Measurements from ENCODE around the gene PQBP1.
"Not testable (repeated sequence)": the region's sequence is repeated elsewhere in the genome, so short reads cannot be mapped to it uniquely, and the experiment has no call there.

PQBP1 gene

GRCh38 chrX:48864210-48864609, 33.5 kb upstream of the PQBP1 start:
- H3K9me3 ChIP-seq, result no peaks in the 10 kb centered on the region
- peaks cover 0 to 5% of the 10 kb centered on the region in 2 experiments for H3K4me1 ChIP-seq (ENCODE audit: control insufficient read depth in 1 of 2, insufficient read depth in 1 of 2, low read depth in 1 of 2, low read length in 1 of 2)
- no peak overlapping the region for H3K4me3 ChIP-seq (ENCODE audit: low read depth in 1 of 2, low read length in 1 of 2)
- TF ChIP-seq, protein P1, sequence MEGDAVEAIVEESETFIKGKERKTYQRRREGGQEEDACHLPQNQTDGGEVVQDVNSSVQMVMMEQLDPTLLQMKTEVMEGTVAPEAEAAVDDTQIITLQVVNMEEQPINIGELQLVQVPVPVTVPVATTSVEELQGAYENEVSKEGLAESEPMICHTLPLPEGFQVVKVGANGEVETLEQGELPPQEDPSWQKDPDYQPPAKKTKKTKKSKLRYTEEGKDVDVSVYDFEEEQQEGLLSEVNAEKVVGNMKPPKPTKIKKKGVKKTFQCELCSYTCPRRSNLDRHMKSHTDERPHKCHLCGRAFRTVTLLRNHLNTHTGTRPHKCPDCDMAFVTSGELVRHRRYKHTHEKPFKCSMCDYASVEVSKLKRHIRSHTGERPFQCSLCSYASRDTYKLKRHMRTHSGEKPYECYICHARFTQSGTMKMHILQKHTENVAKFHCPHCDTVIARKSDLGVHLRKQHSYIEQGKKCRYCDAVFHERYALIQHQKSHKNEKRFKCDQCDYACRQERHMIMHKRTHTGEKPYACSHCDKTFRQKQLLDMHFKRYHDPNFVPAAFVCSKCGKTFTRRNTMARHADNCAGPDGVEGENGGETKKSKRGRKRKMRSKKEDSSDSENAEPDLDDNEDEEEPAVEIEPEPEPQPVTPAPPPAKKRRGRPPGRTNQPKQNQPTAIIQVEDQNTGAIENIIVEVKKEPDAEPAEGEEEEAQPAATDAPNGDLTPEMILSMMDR (IDR thresholded peaks at IDR 0.05), result no peak
- no peaks in the 10 kb centered on the region for H3K36me3 ChIP-seq
- no peaks in the 10 kb centered on the region for H3K27me3 ChIP-seq
- H3K27ac ChIP-seq, result no peak overlapping the region

GRCh38 chrX:48872017-48872416, 25.7 kb upstream of the PQBP1 start:
- H3K27ac ChIP-seq; H3K36me3 ChIP-seq; H3K4me1 ChIP-seq (ENCODE audit: control insufficient read depth in 1 of 2, insufficient read depth in 1 of 2, low read depth in 1 of 2, low read length in 1 of 2); H3K27me3 ChIP-seq; H3K4me3 ChIP-seq (ENCODE audit: low read depth in 1 of 2, low read length in 1 of 2); H3K9me3 ChIP-seq: not testable (repeated sequence)

- H3K9me3 ChIP-seq; H3K4me3 ChIP-seq (ENCODE audit: low read depth in 1 of 2, low read length in 1 of 2); H3K27me3 ChIP-seq; H3K36me3 ChIP-seq; H3K4me1 ChIP-seq (ENCODE audit: control insufficient read depth in 1 of 2, insufficient read depth in 1 of 2, low read depth in 1 of 2, low read length in 1 of 2); H3K27ac ChIP-seq: not testable (repeated sequence)
Measured at GRCh38 chrX:48876944-48877343, 20.8 kb upstream of the PQBP1 start.

DNA sequence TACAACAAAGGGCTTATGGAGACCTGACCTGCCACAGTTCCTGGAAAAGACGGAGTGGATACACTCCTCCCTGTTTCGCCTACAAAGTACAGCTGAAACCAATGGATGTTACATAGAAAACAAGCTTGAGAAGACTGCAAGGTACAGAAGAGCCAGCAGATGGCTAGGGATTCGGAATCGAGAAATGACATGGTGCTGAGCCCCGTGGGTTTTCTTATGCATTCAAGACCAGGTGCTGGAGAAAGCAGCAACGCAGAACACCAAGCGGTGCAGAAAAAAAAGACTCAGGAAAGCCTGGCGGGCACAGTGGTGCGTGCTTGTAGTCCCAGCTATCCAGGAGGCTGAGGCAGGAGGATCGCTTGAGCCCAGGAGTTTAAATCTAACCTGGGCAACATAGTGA, 14.0 kb upstream of the PQBP1 start:
- Histone ChIP-seq H3K27ac (no peak overlapping the region), H3K36me3 (no peaks in the 10 kb centered on the region), H3K9me3 (no peaks in the 10 kb centered on the region), H3K27me3 (no peaks in the 10 kb centered on the region), H3K4me3 (ENCODE audit: low read depth in 1 of 2, low read length in 1 of 2) (no peak overlapping the region), H3K4me1 (ENCODE audit: control insufficient read depth in 1 of 2, insufficient read depth in 1 of 2, low read depth in 1 of 2, low read length in 1 of 2) (no peaks in the 10 kb centered on the region)
- TF ChIP-seq, protein P1 (IDR thresholded peaks at IDR 0.05), result no peak

DNA sequence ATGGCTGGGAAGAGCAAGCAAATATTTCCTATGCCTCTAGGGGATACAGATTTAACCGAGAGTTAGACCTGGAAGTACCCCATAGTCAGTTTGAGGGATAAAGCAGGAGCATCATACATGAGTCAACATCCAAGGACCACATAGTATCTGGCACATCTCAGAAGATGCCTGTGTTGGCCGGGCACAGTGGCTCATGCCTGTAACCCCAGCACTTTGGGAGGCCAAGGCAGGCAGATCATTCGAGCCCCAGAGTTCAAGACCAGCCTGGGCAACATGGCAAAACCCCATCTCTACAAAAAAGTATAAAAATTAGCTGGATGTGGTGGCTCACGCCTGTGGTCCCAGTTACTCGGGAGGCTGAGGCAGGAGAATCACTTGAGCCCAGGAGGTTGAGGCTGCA, 11.1 kb upstream of the PQBP1 start:
- H3K36me3 ChIP-seq; H3K4me1 ChIP-seq (ENCODE audit: control insufficient read depth in 1 of 2, insufficient read depth in 1 of 2, low read depth in 1 of 2, low read length in 1 of 2); H3K27me3 ChIP-seq; H3K27ac ChIP-seq; H3K9me3 ChIP-seq; H3K4me3 ChIP-seq (ENCODE audit: low read depth in 1 of 2, low read length in 1 of 2): not testable (repeated sequence)

DNA sequence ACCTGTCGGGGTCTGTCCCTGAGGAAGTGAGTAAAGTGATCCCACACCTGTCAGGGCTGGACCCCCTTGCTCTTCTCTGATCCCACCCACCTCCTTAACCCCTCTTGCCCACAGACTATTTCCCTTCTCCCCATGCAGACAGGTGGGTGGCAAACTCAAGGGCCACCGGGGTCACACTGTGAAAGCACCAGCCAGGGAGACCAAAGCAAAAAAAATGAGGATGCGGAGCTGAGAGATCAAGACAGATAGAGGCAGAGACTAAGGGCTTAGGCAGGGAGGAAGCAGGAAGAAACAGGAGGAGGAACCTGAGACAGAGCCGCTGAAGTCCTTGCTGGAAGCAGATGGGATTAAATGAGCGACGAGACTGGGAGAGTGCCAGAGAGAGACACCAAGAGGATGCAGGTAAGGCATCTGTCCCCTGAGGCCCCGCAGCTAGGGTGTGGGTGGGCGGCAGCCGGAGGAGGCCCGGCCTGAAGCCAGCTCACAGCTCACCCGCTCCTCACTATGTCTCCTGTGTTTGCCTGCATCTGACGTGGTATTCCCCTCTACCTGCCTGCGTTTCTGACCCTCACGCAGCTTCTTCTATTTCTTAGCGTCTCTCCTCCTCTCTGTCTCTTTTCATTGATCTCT, 7.3 kb upstream of the PQBP1 start:
- H3K36me3 ChIP-seq, result no peaks in the 10 kb centered on the region
- peak overlapping the region; percentile 61 to 79 for H3K4me3 ChIP-seq (ENCODE audit: low read depth in 1 of 2, low read length in 1 of 2)
- TF ChIP-seq, protein P1 (IDR thresholded peaks at IDR 0.05), result no peak
- H3K27ac ChIP-seq, result no peak overlapping the region
- H3K27me3 ChIP-seq, result no peaks in the 10 kb centered on the region
- no peaks in the 10 kb centered on the region for H3K9me3 ChIP-seq
- peaks cover 5 to 10% of the 10 kb centered on the region in 2 experiments for H3K4me1 ChIP-seq (ENCODE audit: control insufficient read depth in 1 of 2, insufficient read depth in 1 of 2, low read depth in 1 of 2, low read length in 1 of 2)

DNA sequence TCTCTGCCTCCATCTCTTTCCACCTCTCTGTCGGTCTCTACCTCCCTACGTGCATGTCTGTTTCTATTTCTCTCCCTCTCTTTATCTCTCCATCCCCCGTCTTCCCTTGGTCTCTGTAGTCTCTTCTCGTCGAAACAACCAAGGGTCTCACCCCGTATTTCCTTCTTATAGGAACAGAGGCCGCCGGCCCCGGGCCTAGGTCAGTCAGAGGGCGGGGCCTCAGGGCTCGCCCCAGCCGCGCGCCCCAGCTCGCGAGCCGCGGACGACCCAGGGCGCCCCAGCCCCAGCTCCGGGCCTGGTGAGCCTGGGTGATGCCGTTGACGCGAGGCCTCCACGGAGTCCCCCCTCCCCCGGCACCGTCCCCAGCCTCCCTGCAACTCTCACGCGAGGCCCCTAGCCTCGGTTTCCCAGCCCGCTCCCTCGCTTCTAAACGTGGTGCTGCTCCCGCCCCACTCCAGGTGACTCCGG, 6.8 kb upstream of the PQBP1 start:
- TF ChIP-seq, protein P1 (IDR thresholded peaks at IDR 0.05), result no peak
- H3K9me3 ChIP-seq, result no peaks in the 10 kb centered on the region
- no peaks in the 10 kb centered on the region for H3K36me3 ChIP-seq
- H3K27ac ChIP-seq, result peak overlapping the region; percentile 65
- peaks cover 5 to 10% of the 10 kb centered on the region in 2 experiments for H3K4me1 ChIP-seq (ENCODE audit: control insufficient read depth in 1 of 2, insufficient read depth in 1 of 2, low read depth in 1 of 2, low read length in 1 of 2)
- peak overlapping the region; percentile 61 to 79 for H3K4me3 ChIP-seq (ENCODE audit: low read depth in 1 of 2, low read length in 1 of 2)
- no peaks in the 10 kb centered on the region for H3K27me3 ChIP-seq
